HEK293 (cell line): ENCODE results near the gene DOCK1.

Experiments
- CTCF ChIA-PET: fragments of 350-600 bp; formaldehyde crosslinking; extraction: SDS; loops from one replicate; lab custom pipeline; 2021; ENCODE audit warnings: antibody characterized with exemption; lab: Yijun Ruan, JAX
- POLR2A ChIA-PET: fragments of 300-600 bp; formaldehyde crosslinking; extraction: SDS; loops from one replicate; lab custom pipeline; 2020; ENCODE audit warnings: antibody characterized with exemption, inconsistent platforms; lab: Yijun Ruan, JAX
- H3K27ac ChIP-seq: fragments of 200-500 bp; sonication (Bioruptor generic); 2 replicates; pipeline ENCODE4 v1.5.1; 2014; ENCODE audit warnings: low read depth, low read length, control low read depth, inconsistent platforms; ENCODE audit errors: extremely low read depth
- H3K36me3 ChIP-seq, 2 experiments: fragments of 200-500 bp in 1 of 2; sonication (Bioruptor generic) in 1 of 2; 1 replicate in 1 of 2; 2 replicates in 1 of 2; pipeline ENCODE4 v1.5.1; 2014 to 2017; ENCODE audit warnings: inconsistent platforms in 2 of 2, low read length in 2 of 2; ENCODE audit not compliant: control insufficient read depth in 2 of 2, insufficient read depth in 1 of 2
- H3K4me1 ChIP-seq: fragments of 200-500 bp; sonication (Bioruptor generic); 2 replicates; pipeline ENCODE4 v1.5.1; 2014; ENCODE audit warnings: mild to moderate bottlenecking, low read length, inconsistent platforms; ENCODE audit not compliant: control insufficient read depth, insufficient read depth
- H3K4me3 ChIP-seq: 2 replicates; pipeline ENCODE4 v1.5.1; 2011; ENCODE audit warnings: low read depth, mild to moderate bottlenecking, control low read depth, low read length, moderate library complexity
- H3K9me3 ChIP-seq: fragments of 200-500 bp; sonication (Bioruptor generic); 2 replicates; pipeline ENCODE4 v1.5.1; 2014; ENCODE audit warnings: low read depth, low read length, inconsistent platforms; ENCODE audit not compliant: control insufficient read depth, insufficient read depth
- BCL6B ChIP-seq: fragments of 450-650 bp; formaldehyde crosslinking; IDR thresholded peaks from 2 replicates; pipeline ENCODE4 v1.5.1; 2017; ENCODE audit warnings: missing biosample characterization, missing genetic modification characterization
- CTCF ChIP-seq: fragments of 450-650 bp; formaldehyde crosslinking; IDR thresholded peaks from 2 replicates; pipeline ENCODE4 v1.5.1; 2016; ENCODE audit warnings: missing biosample characterization, missing genetic modification characterization
- ELK4 ChIP-seq: IDR thresholded peaks from 2 replicates; pipeline ENCODE4 v1.6.1; 2011; ENCODE audit warnings: mild to moderate bottlenecking, low read depth, low read length, borderline replicate concordance
- KLF1 ChIP-seq: fragments of 450-650 bp; formaldehyde crosslinking; IDR thresholded peaks from 2 replicates; pipeline ENCODE4 v1.5.1; 2016; ENCODE audit warnings: missing biosample characterization, missing genetic modification characterization
- KLF8 ChIP-seq: fragments of 450-650 bp; formaldehyde crosslinking; IDR thresholded peaks from 2 replicates; pipeline ENCODE4 v1.5.1; 2016; ENCODE audit warnings: missing biosample characterization, missing genetic modification characterization
- PBX3 ChIP-seq: sonication (generic); formaldehyde crosslinking; IDR thresholded peaks from 2 replicates; pipeline ENCODE4 v1.8.1; 2022; ENCODE audit warnings: mild to moderate bottlenecking, moderate library complexity, missing genetic modification reagents
- SETDB1 ChIP-seq: IDR thresholded peaks from one replicate; pipeline ENCODE4 v1.6.1; 2017; ENCODE audit warnings: mild to moderate bottlenecking, low read length, moderate library complexity, mixed read lengths; ENCODE audit not compliant: insufficient read length
- SP7 ChIP-seq: fragments of 450-650 bp; formaldehyde crosslinking; IDR thresholded peaks from 2 replicates; pipeline ENCODE4 v1.5.1; 2016; ENCODE audit warnings: missing biosample characterization, missing genetic modification characterization
- YY1 ChIP-seq: fragments of 450-650 bp; formaldehyde crosslinking; IDR thresholded peaks from 2 replicates; pipeline ENCODE4 v1.5.1; 2018; ENCODE audit warnings: missing biosample characterization, missing genetic modification characterization
- ZBTB17 ChIP-seq: fragments of 450-650 bp; formaldehyde crosslinking; IDR thresholded peaks from 2 replicates; pipeline ENCODE4 v1.5.1; 2016; ENCODE audit warnings: missing biosample characterization, missing genetic modification characterization
- ZFHX2 ChIP-seq: fragments of 450-650 bp; formaldehyde crosslinking; conservative IDR thresholded peaks from 2 replicates; pipeline ENCODE4 v1.5.1; 2016; ENCODE audit warnings: missing biosample characterization, missing genetic modification characterization
- ZNF121 ChIP-seq: fragments of 450-650 bp; formaldehyde crosslinking; IDR thresholded peaks from 2 replicates; pipeline ENCODE4 v1.5.1; 2016; ENCODE audit warnings: missing biosample characterization, missing genetic modification characterization
- ZNF169 ChIP-seq: fragments of 450-650 bp; formaldehyde crosslinking; IDR thresholded peaks from 2 replicates; pipeline ENCODE4 v1.5.1; 2016; ENCODE audit warnings: missing biosample characterization, missing genetic modification characterization
- ZNF175 ChIP-seq: fragments of 450-650 bp; formaldehyde crosslinking; IDR thresholded peaks from 2 replicates; pipeline ENCODE4 v1.5.1; 2016; ENCODE audit warnings: missing biosample characterization, missing genetic modification characterization
- ZNF266 ChIP-seq: fragments of 450-650 bp; formaldehyde crosslinking; IDR thresholded peaks from 2 replicates; pipeline ENCODE4 v1.5.1; 2016; ENCODE audit warnings: missing biosample characterization, missing genetic modification characterization, low read depth
- ZNF280C ChIP-seq: fragments of 450-650 bp; formaldehyde crosslinking; IDR thresholded peaks from 2 replicates; pipeline ENCODE4 v1.5.1; 2016; ENCODE audit warnings: missing biosample characterization, missing genetic modification characterization
- ZNF416 ChIP-seq: fragments of 450-650 bp; formaldehyde crosslinking; IDR thresholded peaks from 2 replicates; pipeline ENCODE4 v1.5.1; 2016; ENCODE audit warnings: missing biosample characterization, missing genetic modification characterization
- ZNF555 ChIP-seq: fragments of 450-650 bp; formaldehyde crosslinking; conservative IDR thresholded peaks from 2 replicates; pipeline ENCODE4 v1.5.1; 2017; ENCODE audit warnings: missing biosample characterization, mild to moderate bottlenecking, missing genetic modification characterization, inconsistent platforms
- ZNF624 ChIP-seq: fragments of 450-650 bp; formaldehyde crosslinking; IDR thresholded peaks from 2 replicates; pipeline ENCODE4 v1.5.1; 2017; ENCODE audit warnings: missing biosample characterization, missing genetic modification characterization
- ZNF692 ChIP-seq: fragments of 450-650 bp; formaldehyde crosslinking; IDR thresholded peaks from 2 replicates; pipeline ENCODE4 v1.5.1; 2016; ENCODE audit warnings: missing biosample characterization, missing genetic modification characterization
- TF ChIP-seq, protein P1 (sequence below): fragments of 450-650 bp; formaldehyde crosslinking; optimal IDR thresholded peaks from 2 replicates; pipeline ENCODE3; 2016; ENCODE audit warnings: missing biosample characterization, mild to moderate bottlenecking, missing genetic modification characterization

DOCK1 gene

DNA sequence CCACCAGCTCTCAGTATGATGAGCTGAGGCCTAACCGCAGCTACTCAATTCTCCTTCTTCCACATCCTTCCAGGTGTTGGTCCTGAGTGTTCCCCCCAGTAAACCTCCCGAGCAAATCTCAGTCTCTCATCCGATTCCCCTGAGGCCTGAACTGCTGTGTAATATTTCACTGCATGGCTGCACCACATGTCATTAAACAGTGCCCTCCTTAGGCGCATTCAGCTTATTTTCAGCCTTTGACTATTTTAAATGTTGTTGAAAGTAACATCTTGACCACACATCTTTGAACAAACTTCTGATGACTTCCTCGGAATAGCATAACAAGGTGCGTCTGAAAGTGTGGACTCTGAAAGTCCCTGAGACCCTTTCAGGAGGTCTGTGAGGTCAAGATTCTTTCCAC is 581.1 kb downstream of the DOCK1 start:
- POLR2A ChIA-PET: no interaction called here
- Histone ChIP-seq H3K4me3 (no peak overlapping the region), H3K27ac (no peak overlapping the region)

DNA sequence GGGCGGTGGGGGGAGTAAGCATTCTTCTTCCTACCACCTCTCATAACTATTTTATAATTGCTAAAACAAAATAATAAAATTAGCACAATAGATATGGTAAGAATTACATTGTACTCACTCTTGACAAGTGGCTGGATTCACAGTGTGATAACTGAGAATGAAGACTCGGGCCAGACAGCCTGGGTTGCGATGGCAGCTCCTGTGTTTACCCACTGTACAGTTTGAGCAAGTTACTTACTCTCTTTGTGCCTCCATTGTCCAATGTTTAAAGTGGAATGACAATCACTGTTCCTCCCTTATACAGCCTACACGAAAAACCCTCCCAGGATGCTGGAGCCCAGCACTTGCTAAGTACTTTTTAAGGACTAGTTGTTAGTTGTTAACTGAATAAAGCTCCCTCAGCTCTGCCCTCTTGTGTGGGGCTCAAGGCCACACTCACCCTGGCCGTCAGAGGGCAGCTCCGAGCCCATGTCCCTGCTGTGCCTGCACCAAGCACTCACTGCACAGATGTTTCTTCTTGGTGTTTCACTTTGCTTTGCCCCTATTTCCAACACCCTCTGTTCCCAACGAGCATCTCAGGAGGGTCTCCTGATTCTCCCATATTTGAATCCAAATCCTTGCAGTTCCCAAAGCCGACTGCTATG is 587.5 kb downstream of the DOCK1 start:
- H3K9me3 ChIP-seq: no peaks in the 10 kb centered on the region
- H3K27ac ChIP-seq: no peak overlapping the region
- POLR2A ChIA-PET: no interaction called here
- H3K4me1 ChIP-seq: no peaks in the 10 kb centered on the region
- CTCF ChIA-PET: interaction anchor here (0.6 kb wide), 2 partner anchors 53 to 111 kb away, joined by 3 to 4 read pairs; no protein-coding TSS in a partner anchor
- H3K36me3 ChIP-seq: no peaks in the 10 kb centered on the region
- TF ChIP-seq CTCF (tag by site-specific recombination) (peak; percentile 20; the same call in 1 of the 2 replicates), ZNF280C (no peak)
- TF ChIP-seq, all 188 proteins: peak for 1
- H3K4me3 ChIP-seq: no peak overlapping the region

More for the DNA sequence above, 581.1 kb downstream of the DOCK1 start:
- TF ChIP-seq PBX3 (CRISPR knock-in tag): no peak
- no peak for TF ChIP-seq ZNF266 (tag by site-specific recombination)
- TF ChIP-seq ZNF555: no peak
- no peak for TF ChIP-seq YY1 (tag by site-specific recombination)
- no peak for TF ChIP-seq ZNF416 (tag by site-specific recombination)
- TF ChIP-seq ZNF121: no peak
- TF ChIP-seq ZNF169 (tag by site-specific recombination): no peak
- TF ChIP-seq ZNF692 (tag by site-specific recombination): no peak
- TF ChIP-seq ZNF624 (tag by site-specific recombination): no peak
- TF ChIP-seq ZNF175 (tag by site-specific recombination): no peak
- CTCF ChIA-PET: no interaction called here
- H3K36me3 ChIP-seq: no peaks in the 10 kb centered on the region
- no peaks in the 10 kb centered on the region for H3K9me3 ChIP-seq
- H3K4me1 ChIP-seq: no peaks in the 10 kb centered on the region

DNA sequence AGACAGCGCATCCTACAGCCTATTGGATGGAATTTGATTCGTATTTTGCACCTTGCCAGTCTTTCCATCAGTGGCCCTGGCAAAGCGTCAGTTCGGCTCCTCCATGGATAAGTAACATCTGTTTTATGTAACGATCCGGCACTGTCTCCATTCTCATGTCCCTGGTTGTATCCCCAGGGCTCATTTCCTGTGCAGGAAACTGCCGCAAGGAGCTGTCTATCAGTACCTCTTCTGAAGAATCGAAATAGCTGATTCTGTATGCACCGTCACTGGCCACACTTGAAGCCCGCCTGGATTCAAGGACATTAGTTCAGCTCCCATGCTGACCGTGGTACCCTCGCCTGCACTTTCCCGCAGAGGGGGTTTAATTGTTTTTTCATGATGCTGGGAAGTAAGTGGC is 590.8 kb downstream of the DOCK1 start:
- H3K4me1 ChIP-seq: no peaks in the 10 kb centered on the region
- ChIA-PET POLR2A (no interaction called here), CTCF (no interaction called here)
- H3K9me3 ChIP-seq: no peaks in the 10 kb centered on the region
- H3K36me3 ChIP-seq: no peaks in the 10 kb centered on the region
- H3K4me3 ChIP-seq: no peak overlapping the region
- H3K27ac ChIP-seq: no peak overlapping the region
- no peak for TF ChIP-seq SP7 (tag by site-specific recombination)
- no peak for TF ChIP-seq SETDB1
- TF ChIP-seq ELK4: no peak
- no peak for TF ChIP-seq ZNF624 (tag by site-specific recombination)
- TF ChIP-seq, protein P1, sequence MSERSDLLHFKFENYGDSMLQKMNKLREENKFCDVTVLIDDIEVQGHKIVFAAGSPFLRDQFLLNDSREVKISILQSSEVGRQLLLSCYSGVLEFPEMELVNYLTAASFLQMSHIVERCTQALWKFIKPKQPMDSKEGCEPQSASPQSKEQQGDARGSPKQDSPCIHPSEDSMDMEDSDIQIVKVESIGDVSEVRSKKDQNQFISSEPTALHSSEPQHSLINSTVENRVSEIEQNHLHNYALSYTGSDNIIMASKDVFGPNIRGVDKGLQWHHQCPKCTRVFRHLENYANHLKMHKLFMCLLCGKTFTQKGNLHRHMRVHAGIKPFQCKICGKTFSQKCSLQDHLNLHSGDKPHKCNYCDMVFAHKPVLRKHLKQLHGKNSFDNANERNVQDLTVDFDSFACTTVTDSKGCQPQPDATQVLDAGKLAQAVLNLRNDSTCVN (tag by site-specific recombination): no peak
- TF ChIP-seq KLF8: no peak
- TF ChIP-seq KLF1 (tag by site-specific recombination): no peak
- TF ChIP-seq ZFHX2 (tag by site-specific recombination): no peak
- no peak for TF ChIP-seq ZBTB17 (tag by site-specific recombination)
- TF ChIP-seq BCL6B (tag by site-specific recombination): no peak
